HG03108 (cell line): Measurements from ENCODE around the gene ERBB4.

Experiments used
- ATAC-seq: cut with Tn5 transposase; IDR thresholded peaks from one replicate; pipeline ENCODE4 v1.9.1; 2021; ENCODE audit warnings: moderate library complexity; ENCODE audit not compliant: unreplicated experiment

ERBB4 gene

GRCh38 chr2:212441141-212441540 lies 97.5 kb downstream of the ERBB4 start:
- no peak for ATAC-seq

GRCh38 chr2:212428681-212429478 lies 109.7 kb downstream of the ERBB4 start:
- no peak for ATAC-seq

DNA sequence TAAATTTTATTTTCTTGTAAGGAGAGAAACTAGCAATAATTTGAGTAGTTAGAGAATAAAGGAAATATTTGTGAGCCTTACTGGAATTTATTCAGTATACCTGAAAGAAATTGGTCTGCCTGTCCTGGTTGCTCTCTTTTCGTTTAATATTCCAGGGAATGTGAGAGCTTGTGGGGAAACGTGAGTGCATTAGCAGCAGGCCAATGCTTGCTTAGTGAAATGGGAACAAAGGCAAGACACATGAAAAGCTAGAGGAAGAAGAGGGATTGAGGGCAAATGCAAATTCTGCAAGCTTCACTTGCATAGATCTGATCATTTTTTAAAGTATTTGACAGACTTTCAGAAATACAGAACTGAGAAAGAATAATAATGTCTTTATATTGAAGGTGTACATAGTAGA lies 111.0 kb downstream of the ERBB4 start:
- ATAC-seq, result no peak

DNA sequence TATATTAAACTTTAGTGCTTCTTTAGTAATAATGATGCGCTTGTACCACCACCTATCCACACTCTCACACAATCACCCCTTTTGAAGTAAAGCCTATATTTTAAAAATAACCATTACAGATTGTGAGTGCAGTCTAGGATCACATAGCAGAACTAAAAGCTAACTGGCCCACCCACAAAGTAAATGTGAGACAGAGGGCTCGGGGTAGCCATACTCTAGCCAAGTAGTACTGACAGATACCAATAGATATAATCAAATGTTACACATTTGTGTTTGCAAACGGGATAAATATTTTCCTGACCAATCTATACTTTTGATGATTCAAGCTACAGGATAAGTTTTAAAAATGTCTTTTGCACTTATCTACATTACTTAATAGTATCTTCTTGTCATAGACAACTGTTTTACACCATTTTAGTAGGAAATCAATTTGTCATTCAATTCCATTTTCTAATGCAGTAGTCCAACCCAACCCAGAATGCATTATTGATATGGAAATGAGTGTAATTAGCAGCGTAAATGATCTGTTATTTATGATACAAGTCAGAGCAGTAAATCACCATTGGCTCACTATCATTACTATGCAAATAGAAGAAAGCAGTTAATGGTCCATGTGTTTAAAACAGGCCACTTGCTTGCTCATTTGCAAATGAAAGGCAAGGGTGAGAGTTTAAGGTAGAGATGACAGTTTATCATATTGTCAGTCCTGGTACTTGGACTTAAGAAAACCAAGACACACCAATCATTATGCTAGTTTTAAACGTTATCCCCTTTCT lies 111.8 kb downstream of the ERBB4 start:
- no peak for ATAC-seq

DNA sequence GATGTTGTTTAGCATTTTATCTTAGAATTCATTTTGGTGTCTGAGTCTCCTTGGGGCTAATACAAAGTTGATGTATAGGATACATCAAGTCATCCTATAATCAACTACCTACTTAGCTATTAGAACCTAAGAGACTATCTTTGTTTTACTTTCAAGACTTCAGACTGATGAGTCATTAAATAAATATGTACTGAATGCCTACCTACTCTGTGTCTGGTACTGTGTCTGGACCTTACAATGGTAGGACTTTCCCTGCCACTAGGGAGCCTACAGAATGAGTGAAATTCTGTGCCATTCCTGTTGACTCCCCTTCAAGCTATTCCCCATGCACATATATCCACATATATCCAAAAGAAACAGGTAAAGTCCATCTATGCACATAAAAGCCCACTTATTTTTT lies 114.5 kb downstream of the ERBB4 start:
- no peak for ATAC-seq

- no peak for ATAC-seq
Measured at GRCh38 chr2:212423089-212423488, 115.5 kb downstream of the ERBB4 start.

GRCh38 chr2:212421556-212422334 lies 116.9 kb downstream of the ERBB4 start:
- ATAC-seq, result no peak

DNA sequence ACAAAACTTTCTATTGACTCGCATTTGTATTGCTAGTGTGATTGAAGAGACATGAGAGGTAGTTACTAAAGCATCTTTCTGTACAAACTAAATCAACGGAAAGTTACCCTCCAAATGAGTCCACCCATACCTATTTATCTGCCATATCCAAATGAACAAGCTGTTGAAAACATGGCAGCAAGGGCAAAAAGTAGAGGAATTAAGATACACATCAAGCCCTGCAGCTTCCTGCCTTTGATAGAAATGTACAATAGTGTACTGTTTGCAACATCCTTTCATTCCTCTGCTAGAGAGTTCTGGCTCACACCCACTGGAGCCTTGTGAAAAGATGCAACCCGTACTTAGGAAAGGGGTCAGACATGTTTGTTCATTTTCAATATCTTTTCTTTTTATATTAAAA lies 122.5 kb downstream of the ERBB4 start:
- no peak for ATAC-seq

DNA sequence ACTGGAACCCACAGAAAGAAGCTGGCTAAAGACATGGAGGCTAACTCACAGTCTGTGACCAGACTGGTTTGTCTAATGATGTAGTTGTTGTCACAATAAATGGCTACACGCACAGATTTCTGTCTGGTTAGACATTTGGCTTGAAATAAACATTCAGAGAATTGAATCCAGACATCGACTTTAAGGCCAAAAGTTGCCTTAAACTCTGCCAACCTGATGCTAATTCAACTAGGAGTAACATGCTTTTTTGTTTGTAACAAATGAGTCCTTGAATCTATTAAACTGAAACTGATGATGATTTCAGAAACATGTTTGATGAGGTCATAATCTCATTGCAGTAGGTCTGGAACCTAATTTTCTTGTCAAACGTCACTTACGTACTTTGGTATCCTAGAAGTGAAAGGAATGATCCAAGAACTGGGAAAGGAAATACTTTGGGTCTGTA lies 123.8 kb downstream of the ERBB4 start:
- no peak for ATAC-seq

DNA sequence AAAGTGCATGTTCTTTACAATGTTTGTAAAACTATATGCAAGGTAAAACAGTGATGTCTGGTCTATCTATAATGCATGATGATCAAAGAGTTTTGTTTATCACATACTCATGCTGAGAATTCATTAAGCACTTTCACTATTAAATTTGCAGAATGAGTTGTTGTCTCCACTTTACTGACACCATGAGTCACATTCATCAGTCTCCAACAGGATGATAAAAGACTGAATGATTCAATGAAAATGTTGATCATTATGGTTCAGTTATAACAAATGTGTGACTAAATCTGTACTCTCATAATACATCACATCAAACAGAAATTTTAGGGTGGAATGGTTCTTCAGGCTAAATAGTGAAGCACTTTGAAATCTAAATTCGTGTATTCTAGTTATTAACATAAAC lies 129.0 kb downstream of the ERBB4 start:
- ATAC-seq, result no peak

GRCh38 chr2:212408524-212408923 lies 130.1 kb downstream of the ERBB4 start:
- no peak for ATAC-seq

DNA sequence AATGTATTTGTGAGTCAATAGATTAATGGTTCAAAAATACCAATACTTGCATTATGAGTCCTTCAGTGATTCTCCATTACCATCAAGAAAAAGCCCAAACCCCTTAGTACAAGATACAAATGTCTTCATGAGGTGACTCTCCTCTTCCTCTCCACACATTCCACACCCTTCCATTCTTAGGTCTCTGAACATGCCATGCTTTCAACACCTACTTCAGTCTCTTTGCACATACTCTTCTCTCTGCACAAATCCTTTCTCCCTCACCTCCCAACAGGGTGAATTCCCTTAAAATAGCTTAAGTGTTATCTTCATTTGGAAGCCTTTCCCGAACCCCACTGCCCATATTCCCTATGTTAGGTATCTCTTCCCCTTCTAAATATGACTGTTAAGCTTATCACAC lies 131.9 kb downstream of the ERBB4 start:
- no peak for ATAC-seq

DNA sequence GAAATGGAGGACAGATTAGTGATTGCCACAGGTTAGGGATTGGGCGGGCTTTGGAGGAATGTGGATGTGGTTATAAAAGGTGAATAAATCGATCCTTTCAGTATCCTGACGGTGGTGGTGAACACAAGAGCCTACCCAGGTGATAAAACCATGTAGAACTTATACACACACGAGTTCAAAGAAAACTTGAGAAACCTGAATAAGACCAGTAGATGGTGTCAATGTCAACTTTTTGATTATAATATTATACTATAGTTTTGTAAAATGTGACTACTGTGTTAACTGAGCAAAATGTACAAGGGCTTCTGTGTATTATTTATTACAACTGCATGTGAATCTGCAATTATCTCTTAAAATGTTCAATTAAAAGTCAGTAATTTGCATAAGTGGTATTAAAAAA lies 136.3 kb downstream of the ERBB4 start:
- ATAC-seq, result no peak

- ATAC-seq, result no peak
Measured at GRCh38 chr2:212398316-212398715, 140.3 kb downstream of the ERBB4 start.

- ATAC-seq, result no peak
Measured at GRCh38 chr2:212392544-212392943, 146.1 kb downstream of the ERBB4 start.

DNA sequence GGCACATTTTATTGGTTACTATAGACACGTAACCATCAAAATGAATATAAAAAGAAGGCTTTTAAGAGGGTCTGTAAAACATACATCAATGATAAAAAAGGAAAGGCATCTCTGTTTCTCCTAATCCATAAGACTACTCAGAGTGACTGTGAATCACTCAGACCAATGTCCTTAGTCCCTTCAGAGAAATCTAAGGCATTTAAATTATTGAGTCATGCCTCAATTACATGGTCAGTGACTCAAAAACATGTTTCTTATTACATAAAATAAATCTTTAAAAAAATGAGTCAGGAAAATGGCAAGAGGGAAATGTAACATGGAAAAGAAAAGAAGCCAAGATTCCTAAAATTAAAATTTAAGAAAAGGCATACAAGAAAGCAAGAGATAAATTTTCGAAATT lies 146.6 kb downstream of the ERBB4 start:
- no peak for ATAC-seq

- ATAC-seq, result no peak
Measured at GRCh38 chr2:212387146-212387545, 151.5 kb downstream of the ERBB4 start.

GRCh38 chr2:212385241-212385640 lies 153.4 kb downstream of the ERBB4 start:
- no peak for ATAC-seq

DNA sequence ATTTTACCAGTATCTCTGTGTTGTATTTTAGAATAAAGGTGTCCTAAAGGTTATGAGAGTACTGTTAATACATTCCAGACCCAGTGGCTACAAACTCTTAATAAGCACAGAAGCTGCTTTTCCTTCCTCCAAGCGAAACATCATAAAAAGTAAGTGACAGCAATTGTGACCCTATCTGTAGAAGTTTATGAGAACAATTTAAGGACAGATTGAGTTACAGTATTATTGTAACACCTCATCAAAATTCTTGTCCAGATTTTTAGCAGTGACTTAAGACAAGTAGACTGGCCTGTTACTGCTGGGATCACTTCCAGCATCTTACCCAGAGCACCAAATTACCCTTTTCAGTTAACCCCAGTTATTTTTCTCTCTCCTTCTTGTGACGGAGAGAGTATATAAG lies 154.6 kb downstream of the ERBB4 start:
- ATAC-seq, result no peak

DNA sequence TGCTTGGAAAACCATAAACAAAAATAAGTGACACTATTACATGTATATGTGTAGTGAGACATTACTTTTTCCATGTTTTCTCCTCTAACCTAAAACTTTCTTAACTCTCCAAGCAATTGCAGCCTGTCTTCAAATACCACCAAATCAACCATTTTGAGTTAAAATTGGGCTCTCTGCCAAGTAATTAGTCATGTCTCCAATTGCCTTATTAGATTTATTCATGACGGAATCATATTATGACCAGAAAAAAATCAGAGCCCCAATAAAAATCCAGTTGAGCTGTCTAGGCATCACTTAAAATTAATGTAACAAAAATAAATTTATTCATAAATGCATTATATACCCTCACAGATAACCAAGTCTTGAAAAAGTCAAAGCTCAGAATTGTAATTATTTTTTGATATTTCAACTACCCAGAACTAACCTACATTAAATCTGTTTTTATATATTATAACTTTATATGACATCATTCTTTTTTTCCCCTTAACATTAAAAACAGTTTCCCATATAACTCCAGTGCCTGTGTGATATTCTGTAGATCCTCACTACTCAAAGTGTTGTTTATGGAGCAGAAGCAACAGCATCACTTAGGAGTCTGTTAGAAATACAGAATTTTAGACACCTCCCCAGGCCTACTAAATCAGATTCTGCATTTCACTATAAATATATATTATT lies 157.0 kb downstream of the ERBB4 start:
- no peak for ATAC-seq

GRCh38 chr2:212379103-212379502 lies 159.5 kb downstream of the ERBB4 start:
- ATAC-seq, result no peak
